DMS53 treated with DMSO at 0.1 percent for 48 hours (cell line): Measurements from ENCODE around the gene STIL.
A peak's percentile ranks its signal among the peaks of the same experiment; 100 is the strongest.
"Not testable (repeated sequence)": the region's sequence is repeated elsewhere in the genome, so short reads cannot be mapped to it uniquely, and the experiment has no call there.

Experiments used
- DNase-seq: peaks from one replicate; lab custom pipeline; 2025; ENCODE audit not compliant: unreplicated experiment; lab: John Stamatoyannopoulos, UW

The STIL gene

DNA sequence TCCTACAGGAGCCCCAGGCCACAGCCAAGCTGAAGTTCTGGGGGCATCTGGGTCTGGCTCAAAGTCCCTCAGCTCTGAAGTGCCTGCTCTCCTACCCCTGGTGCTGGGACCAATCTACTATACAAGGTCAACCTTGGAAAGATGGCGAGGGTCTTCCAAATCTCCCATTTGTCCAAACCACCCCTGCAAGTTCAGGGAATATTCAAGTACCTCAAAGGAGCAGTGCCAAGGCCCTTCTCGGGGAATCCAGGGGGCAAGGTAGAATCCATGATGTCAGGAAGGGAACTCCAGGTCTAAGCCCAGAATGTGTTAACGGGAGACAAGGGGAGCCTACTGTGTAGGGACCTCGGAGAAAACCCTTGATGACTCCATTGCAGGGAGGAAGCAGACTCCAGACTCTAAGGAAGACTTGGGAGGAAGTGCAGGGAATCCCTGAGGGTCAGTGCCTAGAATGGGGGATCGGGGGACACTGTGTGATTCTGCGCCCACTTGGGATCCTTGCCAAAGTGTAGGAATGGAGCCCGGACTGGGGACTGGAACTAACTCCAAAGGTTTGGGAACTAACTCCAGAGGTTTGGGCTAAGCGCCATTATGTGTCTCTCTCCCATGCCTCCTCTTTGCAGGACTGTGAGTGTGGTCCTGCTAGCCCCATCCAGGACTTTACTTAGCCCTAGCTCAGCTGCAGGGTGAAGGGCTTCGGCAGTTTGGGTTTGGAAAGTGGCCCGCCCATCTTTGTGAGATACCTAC is 90.6 kb downstream of the STIL start:
- DNase-seq: no peak

DNA sequence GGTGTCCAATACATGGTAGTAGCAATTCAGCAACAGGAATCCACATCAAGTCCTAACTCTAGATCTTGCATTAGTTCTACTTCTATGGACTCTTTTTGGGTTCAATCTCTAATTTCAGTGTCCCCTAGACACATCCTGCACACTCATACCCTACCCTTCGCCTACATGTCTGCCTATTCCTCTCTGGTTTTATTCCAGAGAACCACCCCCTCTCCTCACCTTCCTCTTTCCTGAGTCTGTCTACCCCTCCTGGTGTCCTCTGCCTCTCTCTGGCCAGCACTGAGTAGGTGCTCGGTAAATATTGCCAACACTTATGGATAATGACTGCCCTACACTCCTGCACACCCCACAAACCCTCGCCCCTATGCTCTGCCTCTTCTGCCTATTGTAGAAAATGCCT is 91.5 kb downstream of the STIL start:
- no peak for DNase-seq

DNA sequence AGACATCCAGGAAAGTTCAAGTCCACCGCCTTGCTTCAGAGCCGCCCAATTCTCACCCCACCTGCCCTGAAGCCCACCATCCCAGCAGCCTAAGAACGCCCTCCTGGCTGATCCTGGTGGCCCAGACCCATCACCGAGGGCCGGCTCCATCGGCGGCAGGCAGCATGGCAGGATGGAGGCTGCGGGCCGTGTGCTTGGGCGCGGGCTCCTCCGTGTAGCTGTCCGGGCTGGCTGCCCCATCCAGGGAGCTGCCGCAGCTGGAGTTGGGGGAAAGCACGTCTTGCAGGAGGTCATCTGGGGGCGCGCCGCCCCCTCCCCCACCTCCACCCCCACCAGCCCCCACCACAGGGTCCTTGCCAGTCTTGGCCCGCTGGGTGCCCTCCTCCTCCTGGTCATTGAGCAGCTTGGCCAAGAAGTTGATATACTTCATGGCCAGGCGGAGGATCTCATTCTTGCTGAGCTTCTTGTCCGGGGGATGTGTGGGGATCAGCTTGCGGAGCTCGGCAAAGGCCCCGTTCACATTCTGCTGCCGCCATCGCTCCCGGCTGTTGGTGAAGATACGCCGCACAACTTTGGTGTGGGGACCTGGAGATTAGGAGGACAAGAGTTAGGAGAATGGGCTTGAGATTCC is 94.2 kb downstream of the STIL start:
- no peak for DNase-seq

DNA sequence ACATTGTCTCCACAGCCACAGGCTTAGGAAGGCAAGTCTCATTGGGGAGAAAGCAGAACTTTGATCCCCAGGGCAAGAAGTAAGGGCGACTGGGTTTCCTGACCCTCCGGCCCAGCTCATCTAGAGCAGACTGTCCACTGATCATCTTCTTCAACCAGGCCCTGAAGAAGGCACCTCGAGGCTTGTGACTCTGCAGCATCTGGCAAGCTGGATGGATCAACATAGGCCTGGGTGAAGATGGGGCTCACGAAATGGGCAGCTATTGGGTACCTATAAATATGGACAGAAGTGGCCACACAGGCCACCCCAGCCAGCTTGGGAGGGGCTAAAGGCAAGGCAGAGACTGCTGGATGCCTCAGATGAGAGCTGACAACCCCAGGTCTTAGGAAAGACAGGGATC is 94.9 kb downstream of the STIL start:
- DNase-seq: no peak

DNA sequence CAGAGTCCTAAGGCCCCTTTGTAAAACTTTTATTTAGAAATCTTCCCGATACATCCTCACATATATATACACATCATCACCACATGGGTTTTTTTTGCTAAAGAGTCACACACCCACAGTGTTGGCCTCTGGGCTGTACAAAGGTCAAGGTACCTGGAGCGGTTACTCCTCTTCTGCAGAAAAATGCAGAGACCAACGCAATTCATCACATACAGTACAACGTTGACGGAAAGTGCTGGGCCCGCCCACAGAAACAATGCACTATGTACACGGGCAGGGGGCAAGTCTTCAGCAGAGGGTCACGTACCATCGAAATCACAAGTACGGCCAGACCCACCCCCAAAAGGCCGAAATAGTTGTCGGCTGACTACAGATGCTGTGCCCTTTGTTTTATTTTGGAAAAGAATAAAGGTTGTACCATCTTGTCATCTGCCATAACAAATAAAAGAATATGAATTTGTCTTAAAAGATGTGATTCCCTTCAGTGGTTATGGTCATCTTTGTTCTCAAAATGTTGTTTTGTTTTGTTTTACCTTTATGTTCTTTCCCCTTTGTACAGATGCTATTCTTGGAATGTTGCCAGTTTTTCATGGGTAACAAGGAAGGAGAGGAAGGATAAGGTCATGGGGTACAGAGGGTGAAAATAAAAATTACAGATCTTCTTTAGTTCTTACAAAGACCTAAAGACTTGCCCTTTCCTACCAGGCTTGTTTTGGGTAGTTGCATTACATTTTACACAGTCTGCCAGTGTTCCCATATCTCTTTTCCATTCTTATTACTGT is 97.5 kb downstream of the STIL start:
- DNase-seq: no peak

DNA sequence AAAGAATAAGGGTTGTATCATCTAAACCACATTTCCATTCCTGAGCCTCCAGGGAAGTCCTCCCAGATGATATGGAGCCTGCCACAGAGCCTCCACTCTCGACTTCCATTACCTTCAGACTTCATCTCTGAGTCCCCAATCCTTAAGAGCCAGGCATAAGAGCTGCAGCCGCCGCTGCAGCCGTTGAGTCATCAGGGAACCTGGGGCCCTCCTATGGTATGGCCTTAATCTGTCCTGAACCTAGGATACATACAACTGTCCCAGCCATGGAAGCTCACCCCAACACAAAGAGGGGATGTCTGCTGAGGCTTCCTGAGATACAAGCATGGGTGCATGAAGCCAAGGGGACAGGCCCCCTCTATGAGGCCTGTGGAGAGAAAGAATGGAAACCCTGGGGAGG is 98.2 kb downstream of the STIL start:
- no peak for DNase-seq

DNA sequence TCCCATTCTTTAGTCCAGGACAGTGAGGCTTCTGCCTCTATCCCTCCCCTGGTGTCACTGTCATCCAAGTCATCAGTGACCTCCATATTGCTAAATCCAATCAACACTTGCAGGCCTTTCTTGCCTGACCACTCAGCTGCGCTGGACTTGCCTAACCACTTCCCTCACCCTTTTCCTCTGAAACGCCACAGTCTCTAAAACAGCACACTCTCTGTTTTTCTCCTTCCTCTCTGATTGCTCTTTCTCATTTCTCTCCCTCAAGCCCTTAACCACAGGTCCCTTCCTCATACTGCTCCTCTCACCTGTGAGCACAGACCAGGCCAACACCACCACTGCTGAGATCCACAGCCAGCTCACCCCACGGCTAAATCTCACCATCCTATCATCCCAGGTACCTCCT is 99.4 kb downstream of the STIL start:
- DNase-seq: no peak

DNA sequence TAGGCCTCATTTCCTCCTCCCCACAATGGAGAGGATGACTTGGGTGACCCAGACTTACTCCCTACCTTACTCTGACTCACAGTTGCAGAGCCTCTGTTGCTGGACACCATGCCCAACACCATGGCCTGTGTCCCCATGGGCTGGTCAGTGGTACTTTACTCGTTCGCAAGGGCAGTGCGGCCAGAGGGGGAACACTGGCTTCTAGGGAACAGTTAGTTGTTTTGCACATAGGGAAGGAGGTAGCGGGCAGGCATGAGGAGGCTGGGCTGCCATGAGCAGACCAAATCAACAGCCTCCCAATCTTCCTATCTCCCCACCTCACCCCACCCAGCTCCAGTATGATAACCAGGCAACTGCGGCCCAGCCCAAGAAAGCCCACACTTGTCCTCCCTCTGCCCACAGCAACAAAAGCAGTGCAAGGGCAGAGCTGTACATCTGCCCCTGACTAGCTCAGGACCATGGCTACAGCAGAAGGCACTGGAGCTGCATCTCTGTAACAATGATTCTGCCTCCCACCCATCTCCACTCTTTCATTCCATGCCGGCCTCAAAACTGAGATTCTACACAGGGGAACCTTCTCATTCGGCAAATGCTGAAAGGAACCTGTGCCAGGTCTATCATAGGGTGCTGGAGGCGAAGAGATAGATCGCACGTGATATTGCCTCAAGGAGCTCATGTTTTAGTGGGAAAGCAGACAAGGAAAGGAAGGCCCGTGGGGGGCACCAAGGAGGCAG is 100.5 kb downstream of the STIL start:
- no peak for DNase-seq

DNA sequence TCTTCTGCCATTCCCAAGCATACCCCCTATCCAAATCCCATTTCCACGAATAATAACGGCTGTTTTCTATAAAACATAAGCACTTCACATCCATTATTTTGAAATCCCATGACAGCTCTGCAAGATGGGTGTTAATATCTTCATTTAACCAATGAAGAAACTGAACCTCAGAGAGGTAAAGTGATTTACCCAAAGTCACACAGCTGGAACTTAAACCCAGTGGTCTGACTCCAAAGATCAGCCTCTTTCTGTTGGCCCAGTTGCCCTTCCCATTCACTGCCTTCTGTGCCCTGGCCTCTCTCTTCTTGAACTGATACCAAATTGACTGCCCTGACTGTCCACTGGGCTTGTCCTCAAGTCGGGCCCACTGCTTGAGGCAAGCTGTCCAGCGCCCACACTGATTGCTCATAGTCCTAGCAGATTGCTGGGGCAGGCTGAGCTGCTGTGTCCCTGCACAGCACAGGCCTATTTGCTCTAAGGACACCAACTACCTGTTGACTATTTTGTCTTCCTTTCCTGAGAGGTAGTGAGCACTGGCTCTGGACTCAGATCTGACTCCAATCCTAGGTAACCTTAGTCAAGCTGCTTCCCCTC is 101.2 kb downstream of the STIL start:
- no peak for DNase-seq

DNA sequence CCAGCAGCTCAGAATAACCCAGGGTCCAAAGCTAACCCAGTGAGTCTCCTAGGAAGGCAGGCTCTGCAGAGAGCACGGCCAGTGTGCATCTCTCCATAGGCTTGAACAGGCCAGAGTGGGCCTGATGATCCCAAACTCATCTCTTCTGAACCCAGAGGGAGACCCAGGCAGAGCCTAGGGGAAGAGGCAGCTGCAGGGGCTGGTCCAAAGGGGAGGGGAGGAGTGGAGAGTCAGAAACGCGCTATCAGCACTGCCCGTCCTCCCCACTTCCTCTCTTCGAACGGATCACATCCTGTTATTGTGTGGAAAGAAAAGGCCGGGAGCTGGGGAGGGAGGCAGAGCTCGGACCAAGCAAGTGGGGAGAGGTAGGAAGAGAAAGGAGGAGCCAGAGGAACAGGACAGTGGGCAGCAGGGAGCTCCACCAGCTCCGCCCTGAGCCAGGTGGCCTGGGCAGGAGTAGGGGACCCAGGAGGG is 102.1 kb downstream of the STIL start:
- DNase-seq: no peak

DNA sequence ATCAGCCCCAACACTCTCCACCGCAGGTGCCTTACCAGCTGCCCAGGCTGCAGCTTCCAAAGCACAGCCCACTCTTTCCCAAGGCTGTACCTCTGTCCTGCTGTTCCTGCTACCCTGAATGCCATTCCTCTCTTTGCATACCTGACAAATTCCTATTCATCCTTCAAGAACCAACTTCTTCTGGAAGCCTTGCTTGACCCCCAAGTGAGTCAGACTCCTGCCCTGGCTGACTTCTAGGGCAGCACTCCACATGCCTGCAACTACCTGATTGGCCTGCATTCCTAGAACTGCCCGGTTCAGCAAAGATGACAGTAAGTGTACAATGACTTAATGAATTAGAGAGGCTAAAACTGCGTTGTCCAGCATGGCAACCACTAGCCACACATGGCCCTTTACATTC is 103.3 kb downstream of the STIL start:
- DNase-seq: no peak

DNA sequence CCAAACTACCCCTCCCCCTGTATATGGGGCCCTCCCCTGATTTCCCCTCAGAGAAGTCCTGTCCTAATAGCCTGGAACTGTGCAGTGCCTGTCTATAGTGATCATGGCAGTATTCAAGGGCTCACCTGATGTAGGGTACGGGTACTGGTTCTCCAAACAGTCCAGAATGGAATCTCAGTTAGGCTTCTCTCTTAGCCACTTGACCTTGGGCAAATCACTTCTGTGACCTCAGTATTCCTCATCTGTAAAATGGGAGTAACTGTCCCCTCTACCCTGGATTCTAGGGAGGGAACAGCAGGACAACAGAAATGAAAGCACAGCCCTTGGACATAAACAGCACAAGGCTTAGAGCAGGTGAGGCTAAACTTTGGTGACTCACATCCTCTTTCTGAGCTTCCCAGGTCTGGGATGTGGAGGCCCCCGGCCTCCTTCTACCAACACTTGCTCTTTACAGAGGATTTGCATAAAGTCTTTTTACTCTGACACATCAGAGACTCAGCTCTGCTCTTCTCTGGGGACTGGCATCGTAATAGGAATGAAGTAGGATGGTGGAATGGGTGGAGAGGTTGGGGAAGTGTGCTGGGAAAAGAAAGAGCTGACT is 104.1 kb downstream of the STIL start:
- DNase-seq: peak; percentile 33

DNA sequence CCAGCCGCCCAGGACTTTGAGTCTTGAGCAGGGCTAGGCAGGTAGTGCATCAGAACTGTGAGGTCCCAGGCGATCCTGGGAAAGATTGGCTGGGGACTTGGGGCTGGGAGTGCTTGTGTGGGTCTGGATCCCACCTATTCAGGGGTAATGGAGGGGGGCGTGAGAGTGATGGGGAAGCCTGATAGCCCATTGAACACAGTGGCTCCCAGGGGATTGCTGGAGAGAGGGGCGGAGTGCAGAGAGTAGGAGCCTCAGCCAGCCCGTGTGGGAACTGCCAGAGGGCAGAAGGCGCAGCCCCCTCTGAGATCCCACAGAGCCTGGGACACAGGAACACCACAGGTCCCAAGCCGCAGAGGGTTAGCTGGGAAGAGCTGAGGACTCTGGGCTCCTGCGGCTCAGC is 104.9 kb downstream of the STIL start:
- DNase-seq: no peak

DNA sequence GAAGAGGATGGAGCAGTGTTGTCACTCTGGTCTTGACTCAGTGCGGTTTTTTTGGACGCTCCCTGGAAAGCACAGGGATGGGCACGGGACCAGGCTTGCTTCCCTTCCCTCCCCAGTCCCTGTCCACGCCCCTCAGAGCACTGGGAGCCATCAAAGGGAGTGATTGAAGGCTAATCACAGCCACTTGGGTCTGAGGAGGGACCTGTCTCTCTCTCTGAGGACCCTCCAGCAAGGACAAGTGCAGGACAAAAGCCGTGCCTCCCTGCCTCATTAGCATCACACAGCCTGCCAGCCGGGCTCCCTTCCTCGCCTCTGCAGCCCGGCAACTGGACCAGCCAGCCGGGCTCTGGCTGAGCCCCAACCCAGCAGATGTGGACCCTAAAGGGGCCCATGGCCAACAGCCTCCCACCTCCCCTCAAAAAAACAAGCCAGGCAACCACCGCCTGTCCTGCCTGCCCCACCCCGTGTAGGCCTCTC is 105.5 kb downstream of the STIL start:
- DNase-seq: no peak

DNA sequence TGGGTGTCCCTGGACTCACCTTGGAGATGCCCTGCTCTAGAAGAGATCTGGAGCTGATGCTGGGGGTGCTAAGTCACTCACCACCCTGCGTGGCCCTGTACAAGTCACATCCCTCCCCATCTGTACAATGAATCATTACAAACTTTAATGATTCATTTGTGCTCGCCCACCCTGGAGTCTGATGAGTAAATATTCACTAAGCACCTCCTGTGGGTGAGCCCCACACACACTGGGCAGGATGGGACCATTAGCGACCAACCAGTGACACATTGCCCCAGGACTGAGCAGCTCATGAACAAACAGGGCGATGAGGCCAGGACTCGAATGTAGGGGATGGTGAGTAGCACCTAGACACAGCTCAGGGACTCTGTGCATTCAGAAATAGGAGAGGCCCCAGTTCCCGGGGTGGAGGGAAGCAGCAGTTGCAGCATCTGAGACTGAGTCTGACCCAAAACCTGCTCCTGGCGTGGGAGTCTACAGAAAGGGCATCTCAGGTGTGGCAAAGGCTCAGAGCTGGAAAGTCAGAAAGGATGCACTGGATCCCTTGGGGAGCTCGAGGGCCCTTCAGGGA is 106.1 kb downstream of the STIL start:
- no peak for DNase-seq

DNA sequence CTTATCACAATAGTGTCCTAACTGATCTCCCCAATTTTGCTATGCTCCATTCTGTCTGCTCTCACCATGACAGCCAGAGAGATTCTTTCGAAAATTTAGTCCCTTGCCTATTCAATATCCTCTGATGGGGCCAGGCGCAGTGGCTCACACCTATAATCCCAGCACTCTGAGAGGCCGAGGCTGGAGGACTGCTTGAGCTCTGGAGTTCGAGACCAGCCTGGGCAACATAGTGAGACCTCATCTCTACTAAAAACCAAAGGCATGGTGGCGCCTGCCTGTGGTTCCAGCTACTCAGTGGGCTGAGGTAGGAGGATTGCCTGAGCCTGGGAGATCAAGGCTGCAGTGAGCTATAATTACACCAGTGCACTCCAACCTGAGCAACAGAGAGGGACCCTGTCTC is 108.0 kb downstream of the STIL start:
- no peak for DNase-seq

DNA sequence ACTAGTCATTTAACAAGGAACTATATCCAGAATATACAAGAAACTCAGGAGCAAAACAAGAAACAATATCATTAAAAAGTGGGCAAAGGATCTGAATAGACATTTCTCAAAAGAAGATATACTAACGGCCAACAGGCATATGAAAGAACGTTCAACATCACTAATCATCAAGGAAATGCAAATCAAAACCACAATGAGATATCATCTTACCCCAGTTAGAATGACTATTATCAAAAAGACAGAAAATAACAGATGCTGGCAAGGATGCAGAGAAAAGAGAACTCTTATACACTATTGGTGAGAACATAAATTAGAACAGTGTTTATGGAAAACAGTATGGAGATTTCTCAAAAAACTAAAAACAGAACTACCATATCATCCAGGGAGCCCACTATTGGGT is 110.4 kb downstream of the STIL start:
- DNase-seq: not testable (repeated sequence)

DNA sequence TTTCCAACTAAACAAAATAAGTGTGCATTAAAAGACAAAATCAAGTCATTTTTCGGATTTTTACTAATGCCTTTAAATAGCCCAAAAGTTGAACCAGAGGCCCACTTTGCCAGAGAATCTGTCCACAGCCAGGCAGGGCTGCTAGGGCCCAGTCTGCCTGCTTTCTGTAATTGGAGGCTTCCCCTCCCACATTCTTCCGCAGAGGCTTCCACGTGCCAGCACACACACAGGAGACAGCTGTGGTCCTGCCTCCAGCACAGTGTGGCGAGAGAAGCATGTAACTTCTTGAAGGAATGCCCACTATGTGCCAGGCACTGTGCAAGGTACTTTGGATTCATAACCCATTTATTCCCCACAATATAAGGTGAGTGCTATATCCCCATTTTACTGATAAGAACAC is 112.8 kb downstream of the STIL start:
- no peak for DNase-seq
